Measurements from ENCODE around the gene PGAM2.

PGAM2 gene

GRCh38 chr7:44096326-44096881 is 31.0 kb upstream of the PGAM2 start:
- TF ChIP-seq CSDC2 (CRISPR knock-in tag; IDR thresholded peaks at IDR 0.05), result no peak
- TF ChIP-seq ESRRG (CRISPR knock-in tag; IDR thresholded peaks at IDR 0.05), result no peak
- no peak for ATAC-seq

- TF ChIP-seq PPARA (CRISPR knock-in tag; IDR thresholded peaks at IDR 0.05; ENCODE audit: borderline replicate concordance) (no peak), POU6F1 (CRISPR knock-in tag; IDR thresholded peaks at IDR 0.05; ENCODE audit: borderline replicate concordance, low read depth) (no peak), OSR1 (CRISPR knock-in tag; IDR thresholded peaks at IDR 0.05) (no peak), ZNF70 (CRISPR knock-in tag; IDR thresholded peaks at IDR 0.05) (no peak), TSHZ2 (CRISPR knock-in tag; IDR thresholded peaks at IDR 0.05) (no peak), CSRNP3 (CRISPR knock-in tag; IDR thresholded peaks at IDR 0.05) (no peak), TOX (CRISPR knock-in tag; IDR thresholded peaks at IDR 0.05; ENCODE audit: borderline replicate concordance) (no peak), ZFP3 (CRISPR knock-in tag; IDR thresholded peaks at IDR 0.05) (no peak), ZNF8 (CRISPR knock-in tag; IDR thresholded peaks at IDR 0.05) (no peak), ISL1 (CRISPR knock-in tag; IDR thresholded peaks at IDR 0.05) (no peak), ZFP30 (CRISPR knock-in tag; IDR thresholded peaks at IDR 0.05) (no peak), ARNTL (CRISPR knock-in tag; IDR thresholded peaks at IDR 0.05; ENCODE audit: borderline replicate concordance, low read depth) (no peak), GLIS3 (CRISPR knock-in tag; IDR thresholded peaks at IDR 0.05) (no peak)
- TF ChIP-seq, protein P1, sequence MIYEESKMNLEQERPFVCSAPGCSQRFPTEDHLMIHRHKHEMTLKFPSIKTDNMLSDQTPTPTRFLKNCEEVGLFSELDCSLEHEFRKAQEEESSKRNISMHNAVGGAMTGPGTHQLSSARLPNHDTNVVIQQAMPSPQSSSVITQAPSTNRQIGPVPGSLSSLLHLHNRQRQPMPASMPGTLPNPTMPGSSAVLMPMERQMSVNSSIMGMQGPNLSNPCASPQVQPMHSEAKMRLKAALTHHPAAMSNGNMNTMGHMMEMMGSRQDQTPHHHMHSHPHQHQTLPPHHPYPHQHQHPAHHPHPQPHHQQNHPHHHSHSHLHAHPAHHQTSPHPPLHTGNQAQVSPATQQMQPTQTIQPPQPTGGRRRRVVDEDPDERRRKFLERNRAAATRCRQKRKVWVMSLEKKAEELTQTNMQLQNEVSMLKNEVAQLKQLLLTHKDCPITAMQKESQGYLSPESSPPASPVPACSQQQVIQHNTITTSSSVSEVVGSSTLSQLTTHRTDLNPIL (CRISPR knock-in tag; IDR thresholded peaks at IDR 0.05; ENCODE audit: low read depth), result no peak
- no peak for ATAC-seq
These were observed 30.4 kb upstream of the PGAM2 start for GRCh38 chr7:44095781-44096180.

DNA sequence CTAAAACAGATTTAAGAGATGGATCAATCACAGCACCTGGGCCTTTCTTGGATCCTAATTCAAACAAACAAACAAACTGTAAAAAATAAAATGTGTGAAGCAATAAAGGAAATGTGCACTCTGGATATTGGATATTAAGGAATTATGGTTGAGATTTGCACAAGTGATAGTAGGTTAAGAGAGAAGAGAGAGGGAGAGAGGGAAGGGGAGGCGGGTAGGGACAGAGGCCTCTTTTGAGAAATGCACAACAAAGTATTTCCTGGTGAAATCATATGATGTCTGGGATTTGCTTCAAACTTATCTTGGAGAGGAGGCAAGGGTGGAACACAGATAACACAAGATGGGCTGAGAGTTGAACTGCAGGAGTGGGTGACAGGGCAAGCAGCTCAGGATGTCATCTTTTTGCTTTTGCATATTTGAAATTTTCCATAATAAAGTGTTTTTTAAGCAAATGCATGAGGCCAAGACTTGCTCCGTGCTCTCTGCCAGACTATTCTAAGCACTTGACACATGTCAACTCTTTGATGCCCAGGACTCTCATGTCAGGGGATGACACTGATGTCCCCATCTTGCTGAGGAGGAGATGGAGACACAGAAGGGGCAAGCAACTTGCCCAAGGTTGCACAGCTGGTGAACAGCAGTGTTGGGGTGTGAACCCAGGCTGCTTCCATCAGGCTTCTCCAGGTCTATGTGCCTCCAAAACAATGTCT is 29.7 kb upstream of the PGAM2 start:
- no peak for TF ChIP-seq GLIS3 (CRISPR knock-in tag; IDR thresholded peaks at IDR 0.05)
- TF ChIP-seq BACH2 (CRISPR knock-in tag; IDR thresholded peaks at IDR 0.05; ENCODE audit: borderline replicate concordance), result no peak
- no peak for TF ChIP-seq PPARA (CRISPR knock-in tag; IDR thresholded peaks at IDR 0.05; ENCODE audit: borderline replicate concordance)
- TF ChIP-seq, protein P2, sequence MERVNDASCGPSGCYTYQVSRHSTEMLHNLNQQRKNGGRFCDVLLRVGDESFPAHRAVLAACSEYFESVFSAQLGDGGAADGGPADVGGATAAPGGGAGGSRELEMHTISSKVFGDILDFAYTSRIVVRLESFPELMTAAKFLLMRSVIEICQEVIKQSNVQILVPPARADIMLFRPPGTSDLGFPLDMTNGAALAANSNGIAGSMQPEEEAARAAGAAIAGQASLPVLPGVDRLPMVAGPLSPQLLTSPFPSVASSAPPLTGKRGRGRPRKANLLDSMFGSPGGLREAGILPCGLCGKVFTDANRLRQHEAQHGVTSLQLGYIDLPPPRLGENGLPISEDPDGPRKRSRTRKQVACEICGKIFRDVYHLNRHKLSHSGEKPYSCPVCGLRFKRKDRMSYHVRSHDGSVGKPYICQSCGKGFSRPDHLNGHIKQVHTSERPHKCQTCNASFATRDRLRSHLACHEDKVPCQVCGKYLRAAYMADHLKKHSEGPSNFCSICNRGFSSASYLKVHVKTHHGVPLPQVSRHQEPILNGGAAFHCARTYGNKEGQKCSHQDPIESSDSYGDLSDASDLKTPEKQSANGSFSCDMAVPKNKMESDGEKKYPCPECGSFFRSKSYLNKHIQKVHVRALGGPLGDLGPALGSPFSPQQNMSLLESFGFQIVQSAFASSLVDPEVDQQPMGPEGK (CRISPR knock-in tag; IDR thresholded peaks at IDR 0.05; ENCODE audit: borderline replicate concordance), result no peak
- no peak for TF ChIP-seq TSHZ2 (CRISPR knock-in tag; IDR thresholded peaks at IDR 0.05)
- no peak for TF ChIP-seq ZFP3 (CRISPR knock-in tag; IDR thresholded peaks at IDR 0.05)
- TF ChIP-seq ZNF70 (CRISPR knock-in tag; IDR thresholded peaks at IDR 0.05), result no peak
- ATAC-seq, result peak; percentile 13; the same call in 1 of the 3 replicates

Measured in SK-N-SH treated with all-trans-retinoic acid at 6 μM for 48 hours (cell line).